Osteocyte (in vitro differentiated cells): Measurements from ENCODE around the gene PIK3C2G. TPM values are rescaled to one million over a fixed set of nuclear protein-coding genes. Genes with fewer than 3 reads are reported as not detected.
"Not testable (repeated sequence)": the region's sequence is repeated elsewhere in the genome, so short reads cannot be mapped to it uniquely, and the experiment has no call there.

Experiments
- DNase-seq: peaks from one replicate; pipeline ENCODE4 v3.0.0; 2021; ENCODE audit warnings: mixed read lengths; ENCODE audit not compliant: unreplicated experiment; ENCODE audit errors: extremely low spot score
- H3K27ac Mint-ChIP-seq: one replicate; pipeline ENCODE4 v1.8.0; 2021; ENCODE audit warnings: mild to moderate bottlenecking, mixed read lengths; ENCODE audit not compliant: unreplicated experiment
- H3K27me3 Mint-ChIP-seq: one replicate; pipeline ENCODE4 v1.8.0; 2021; ENCODE audit warnings: mixed read lengths; ENCODE audit not compliant: unreplicated experiment
- H3K36me3 Mint-ChIP-seq: one replicate; pipeline ENCODE4 v1.8.0; 2021; ENCODE audit warnings: mixed read lengths; ENCODE audit not compliant: unreplicated experiment
- H3K4me1 Mint-ChIP-seq: one replicate; pipeline ENCODE4 v1.8.0; 2021; ENCODE audit warnings: mixed read lengths; ENCODE audit not compliant: unreplicated experiment
- H3K4me3 Mint-ChIP-seq: one replicate; pipeline ENCODE4 v1.8.0; 2021; ENCODE audit warnings: mild to moderate bottlenecking, moderate library complexity, mixed read lengths; ENCODE audit not compliant: unreplicated experiment
- H3K9me3 Mint-ChIP-seq: one replicate; pipeline ENCODE4 v1.8.0; 2021; ENCODE audit warnings: mixed read lengths; ENCODE audit not compliant: unreplicated experiment
- total RNA-seq: library from RNA; stranded (reverse); gene quantifications from 2 replicates; pipeline ENCODE4 v1.2.1, GENCODE V29; 2021
- TF ChIP-seq, protein P1 (sequence below): fragments of 200-600 bp; sonication (generic); IDR thresholded peaks from 2 replicates; pipeline ENCODE4 v1.5.0; 2021; ENCODE audit warnings: antibody characterized with exemption, mild to moderate bottlenecking, moderate library complexity

PIK3C2G gene
- total RNA-seq, 1 donor from 2014 or later = not detected

- Mint-ChIP-seq H3K4me3 (no peak overlapping the region), H3K9me3 (no peaks in the 10 kb centered on the region), H3K27ac (no peak overlapping the region), H3K36me3 (no peaks in the 10 kb centered on the region), H3K27me3 (peaks cover 2% of the 10 kb centered on the region), H3K4me1 (no peaks in the 10 kb centered on the region)
- no peak for DNase-seq
- TF ChIP-seq, protein P1, sequence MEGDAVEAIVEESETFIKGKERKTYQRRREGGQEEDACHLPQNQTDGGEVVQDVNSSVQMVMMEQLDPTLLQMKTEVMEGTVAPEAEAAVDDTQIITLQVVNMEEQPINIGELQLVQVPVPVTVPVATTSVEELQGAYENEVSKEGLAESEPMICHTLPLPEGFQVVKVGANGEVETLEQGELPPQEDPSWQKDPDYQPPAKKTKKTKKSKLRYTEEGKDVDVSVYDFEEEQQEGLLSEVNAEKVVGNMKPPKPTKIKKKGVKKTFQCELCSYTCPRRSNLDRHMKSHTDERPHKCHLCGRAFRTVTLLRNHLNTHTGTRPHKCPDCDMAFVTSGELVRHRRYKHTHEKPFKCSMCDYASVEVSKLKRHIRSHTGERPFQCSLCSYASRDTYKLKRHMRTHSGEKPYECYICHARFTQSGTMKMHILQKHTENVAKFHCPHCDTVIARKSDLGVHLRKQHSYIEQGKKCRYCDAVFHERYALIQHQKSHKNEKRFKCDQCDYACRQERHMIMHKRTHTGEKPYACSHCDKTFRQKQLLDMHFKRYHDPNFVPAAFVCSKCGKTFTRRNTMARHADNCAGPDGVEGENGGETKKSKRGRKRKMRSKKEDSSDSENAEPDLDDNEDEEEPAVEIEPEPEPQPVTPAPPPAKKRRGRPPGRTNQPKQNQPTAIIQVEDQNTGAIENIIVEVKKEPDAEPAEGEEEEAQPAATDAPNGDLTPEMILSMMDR = no peak
Measured at GRCh38 chr12:18502422-18502968, 241.2 kb downstream of the PIK3C2G start.

- Mint-ChIP-seq H3K27me3 (peaks cover 8% of the 10 kb centered on the region), H3K4me1 (no peaks in the 10 kb centered on the region), H3K27ac (no peak overlapping the region), H3K9me3 (peaks cover 40% of the 10 kb centered on the region), H3K4me3 (no peak overlapping the region), H3K36me3 (peaks cover 4% of the 10 kb centered on the region)
- no peak for DNase-seq
- TF ChIP-seq, protein P1 = no peak
Measured at GRCh38 chr12:18521461-18521860, 260.1 kb downstream of the PIK3C2G start.

- DNase-seq = no peak
- H3K9me3 Mint-ChIP-seq = peaks cover 40% of the 10 kb centered on the region
- no peaks in the 10 kb centered on the region for H3K27me3 Mint-ChIP-seq
- H3K27ac Mint-ChIP-seq = no peak overlapping the region
- H3K4me3 Mint-ChIP-seq = no peak overlapping the region
- TF ChIP-seq, protein P1 = no peak
- H3K4me1 Mint-ChIP-seq = no peaks in the 10 kb centered on the region
- peaks cover 4% of the 10 kb centered on the region for H3K36me3 Mint-ChIP-seq
Measured at GRCh38 chr12:18522806-18523205, 261.5 kb downstream of the PIK3C2G start.

DNA sequence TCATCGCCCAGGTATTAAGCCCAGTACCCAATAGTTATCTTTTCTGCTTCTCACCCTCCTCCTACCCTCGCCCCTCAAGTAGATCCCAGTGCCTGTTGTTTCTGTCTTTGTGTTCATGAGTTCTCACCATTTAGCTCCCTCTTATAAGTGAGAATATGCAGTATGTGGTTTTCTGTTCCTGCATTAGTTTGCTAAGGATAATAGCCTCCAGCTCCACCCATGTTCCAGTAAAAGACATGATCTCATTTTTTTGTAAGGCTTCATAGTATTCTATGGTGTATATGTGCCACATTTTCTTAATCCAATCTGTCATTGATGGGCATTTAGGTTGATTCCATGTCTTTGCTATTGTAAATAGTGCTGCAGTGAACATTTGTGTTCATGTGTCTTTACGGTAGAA lies 281.2 kb downstream of the PIK3C2G start:
- not testable (repeated sequence) for H3K4me1 Mint-ChIP-seq, H3K27me3 Mint-ChIP-seq, H3K27ac Mint-ChIP-seq, H3K9me3 Mint-ChIP-seq, H3K36me3 Mint-ChIP-seq, DNase-seq, H3K4me3 Mint-ChIP-seq

DNA sequence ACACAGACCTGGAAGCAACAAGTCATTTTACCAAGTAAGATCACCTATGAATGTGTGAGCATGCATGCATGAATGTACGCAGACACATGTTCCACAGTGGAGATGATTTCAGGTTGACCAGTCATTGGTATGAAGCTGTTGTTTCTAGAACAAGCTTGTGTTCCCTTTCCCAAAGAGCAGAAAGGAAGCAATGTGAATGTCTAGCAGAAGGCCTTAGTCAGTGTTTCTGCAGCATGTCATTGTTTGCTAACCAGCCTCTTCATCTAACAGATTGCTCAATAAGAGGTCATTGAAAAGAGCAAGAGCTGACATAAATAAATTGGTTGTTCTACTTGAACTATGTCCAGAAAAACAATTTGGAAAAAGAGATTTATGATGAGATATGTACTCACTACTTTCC lies 285.1 kb downstream of the PIK3C2G start:
- Mint-ChIP-seq H3K9me3 (no peaks in the 10 kb centered on the region), H3K36me3 (no peaks in the 10 kb centered on the region), H3K27me3 (no peaks in the 10 kb centered on the region), H3K27ac (no peak overlapping the region), H3K4me3 (no peak overlapping the region), H3K4me1 (peaks cover 2% of the 10 kb centered on the region)
- TF ChIP-seq, protein P1 = no peak
- DNase-seq = no peak

GRCh38 chr12:18549598-18549997 lies 288.3 kb downstream of the PIK3C2G start:
- no peak overlapping the region for H3K4me3 Mint-ChIP-seq
- H3K9me3 Mint-ChIP-seq = no peaks in the 10 kb centered on the region
- H3K36me3 Mint-ChIP-seq = no peaks in the 10 kb centered on the region
- no peak overlapping the region for H3K27ac Mint-ChIP-seq
- H3K27me3 Mint-ChIP-seq = no peaks in the 10 kb centered on the region
- TF ChIP-seq, protein P1 = no peak
- no peaks in the 10 kb centered on the region for H3K4me1 Mint-ChIP-seq
- no peak for DNase-seq
